GM18505 (cell line): ENCODE results near the gene SAMD4A.

ENCODE experiments used
- ATAC-seq: cut with Tn5 transposase; IDR thresholded peaks from one replicate; pipeline ENCODE4 v1.9.1; 2021; ENCODE audit not compliant: unreplicated experiment
- POLR2A ChIP-seq: IDR thresholded peaks from 4 replicates; pipeline ENCODE4 v1.6.1; 2011; ENCODE audit warnings: borderline replicate concordance; ENCODE audit not compliant: insufficient read depth, insufficient read length; ENCODE audit errors: extremely low read depth

The SAMD4A gene

GRCh38 chr14:54549862-54550261 lies 17.1 kb upstream of the SAMD4A start:
- no peak for TF ChIP-seq POLR2A

GRCh38 chr14:54550514-54550913 lies 16.4 kb upstream of the SAMD4A start:
- TF ChIP-seq POLR2A: no peak
- ATAC-seq: no peak

More at GRCh38 chr14:54549862-54550261, 17.1 kb upstream of the SAMD4A start:
- ATAC-seq: no peak

GRCh38 chr14:54554401-54554800 lies 12.5 kb upstream of the SAMD4A start:
- TF ChIP-seq POLR2A: no peak
- ATAC-seq: no peak

- no peak for ATAC-seq
- no peak for TF ChIP-seq POLR2A
Measured at GRCh38 chr14:54555651-54556050, 11.3 kb upstream of the SAMD4A start.

- TF ChIP-seq POLR2A: no peak
- no peak for ATAC-seq
Measured at GRCh38 chr14:54556535-54556934, 10.4 kb upstream of the SAMD4A start.

- no peak for ATAC-seq
- TF ChIP-seq POLR2A: no peak
Measured at GRCh38 chr14:54562334-54562733, 4.6 kb upstream of the SAMD4A start.

- ATAC-seq: no peak
Measured at GRCh38 chr14:54564071-54564867, 2.7 kb upstream of the SAMD4A start.

GRCh38 chr14:54564868-54565784 lies 1.8 kb upstream of the SAMD4A start:
- no peak for TF ChIP-seq POLR2A
- peak; percentile 39 for ATAC-seq

More at GRCh38 chr14:54564071-54564867, 2.7 kb upstream of the SAMD4A start:
- no peak for TF ChIP-seq POLR2A

GRCh38 chr14:54565785-54566409 lies 1.0 kb upstream of the SAMD4A start:
- peak; percentile 59 for TF ChIP-seq POLR2A
- ATAC-seq: peak; percentile 50

GRCh38 chr14:54567224-54567638 lies 303 bp downstream of the SAMD4A start:
- no peak for TF ChIP-seq POLR2A
- peak; percentile 0 for ATAC-seq

- TF ChIP-seq POLR2A: no peak
- ATAC-seq: peak; percentile 7
Measured at GRCh38 chr14:54567639-54568561, 972 bp downstream of the SAMD4A start.
